ENCODE measurements around the gene ZACN.
A peak's percentile ranks its signal among the peaks of the same experiment; 100 is the strongest.

The ZACN gene

DNA sequence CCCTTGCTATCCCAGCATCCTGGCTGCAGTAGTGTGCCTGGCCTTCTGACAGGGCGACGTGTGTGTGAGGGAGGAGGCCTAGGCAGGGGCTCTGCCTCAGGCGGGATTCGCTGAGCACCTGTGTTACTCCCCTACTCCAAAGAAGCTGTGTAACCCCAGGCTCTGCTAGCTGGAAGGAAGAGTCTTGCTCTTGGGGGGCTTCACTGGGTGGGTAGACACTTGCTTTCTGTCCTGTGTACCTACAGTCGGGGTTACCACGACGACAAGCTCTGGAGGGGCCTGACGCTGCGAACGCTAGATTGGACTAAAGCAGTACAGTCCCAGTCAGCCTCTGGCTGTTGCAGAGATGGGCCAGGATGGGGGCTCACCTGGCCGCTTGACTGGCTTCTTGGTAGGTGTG is 15.1 kb downstream of the ZACN start:
- DNase-seq (ENCODE audit: low spot score) = peak; percentile 15
- TF ChIP-seq, protein P1, sequence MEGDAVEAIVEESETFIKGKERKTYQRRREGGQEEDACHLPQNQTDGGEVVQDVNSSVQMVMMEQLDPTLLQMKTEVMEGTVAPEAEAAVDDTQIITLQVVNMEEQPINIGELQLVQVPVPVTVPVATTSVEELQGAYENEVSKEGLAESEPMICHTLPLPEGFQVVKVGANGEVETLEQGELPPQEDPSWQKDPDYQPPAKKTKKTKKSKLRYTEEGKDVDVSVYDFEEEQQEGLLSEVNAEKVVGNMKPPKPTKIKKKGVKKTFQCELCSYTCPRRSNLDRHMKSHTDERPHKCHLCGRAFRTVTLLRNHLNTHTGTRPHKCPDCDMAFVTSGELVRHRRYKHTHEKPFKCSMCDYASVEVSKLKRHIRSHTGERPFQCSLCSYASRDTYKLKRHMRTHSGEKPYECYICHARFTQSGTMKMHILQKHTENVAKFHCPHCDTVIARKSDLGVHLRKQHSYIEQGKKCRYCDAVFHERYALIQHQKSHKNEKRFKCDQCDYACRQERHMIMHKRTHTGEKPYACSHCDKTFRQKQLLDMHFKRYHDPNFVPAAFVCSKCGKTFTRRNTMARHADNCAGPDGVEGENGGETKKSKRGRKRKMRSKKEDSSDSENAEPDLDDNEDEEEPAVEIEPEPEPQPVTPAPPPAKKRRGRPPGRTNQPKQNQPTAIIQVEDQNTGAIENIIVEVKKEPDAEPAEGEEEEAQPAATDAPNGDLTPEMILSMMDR (IDR thresholded peaks at IDR 0.05; ENCODE audit: borderline replicate concordance, control extremely low read depth, extremely low read depth, insufficient read depth, missing control alignments) = no peak
- in situ Hi-C loops (cut with MboI; ENCODE audit: low sequenced_read_pairs, unreplicated experiment) = no loop called here

DNA sequence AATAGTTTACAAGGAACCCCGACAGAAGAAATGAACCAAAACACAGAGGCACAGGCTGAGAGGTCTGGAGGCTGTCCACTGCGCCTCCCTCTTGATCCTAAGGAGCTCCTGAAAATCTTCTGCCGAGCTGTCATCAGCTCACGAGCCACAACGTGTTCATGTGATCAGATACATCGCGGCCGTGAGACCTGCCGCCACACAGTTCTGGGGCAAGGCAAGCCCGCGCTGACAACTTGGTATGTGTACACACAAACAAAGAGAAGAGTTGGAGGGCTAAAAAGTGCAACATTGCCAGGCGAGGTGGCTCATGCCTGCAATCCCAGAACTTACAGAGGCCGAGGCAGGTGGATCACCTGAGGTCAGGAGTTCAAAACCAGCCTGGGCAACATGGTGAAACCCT is 17.0 kb downstream of the ZACN start:
- in situ Hi-C loops (cut with MboI; ENCODE audit: low sequenced_read_pairs, unreplicated experiment) = no loop called here
- DNase-seq (ENCODE audit: low spot score) = no peak
- TF ChIP-seq, protein P1 (IDR thresholded peaks at IDR 0.05; ENCODE audit: borderline replicate concordance, control extremely low read depth, extremely low read depth, insufficient read depth, missing control alignments) = no peak

DNA sequence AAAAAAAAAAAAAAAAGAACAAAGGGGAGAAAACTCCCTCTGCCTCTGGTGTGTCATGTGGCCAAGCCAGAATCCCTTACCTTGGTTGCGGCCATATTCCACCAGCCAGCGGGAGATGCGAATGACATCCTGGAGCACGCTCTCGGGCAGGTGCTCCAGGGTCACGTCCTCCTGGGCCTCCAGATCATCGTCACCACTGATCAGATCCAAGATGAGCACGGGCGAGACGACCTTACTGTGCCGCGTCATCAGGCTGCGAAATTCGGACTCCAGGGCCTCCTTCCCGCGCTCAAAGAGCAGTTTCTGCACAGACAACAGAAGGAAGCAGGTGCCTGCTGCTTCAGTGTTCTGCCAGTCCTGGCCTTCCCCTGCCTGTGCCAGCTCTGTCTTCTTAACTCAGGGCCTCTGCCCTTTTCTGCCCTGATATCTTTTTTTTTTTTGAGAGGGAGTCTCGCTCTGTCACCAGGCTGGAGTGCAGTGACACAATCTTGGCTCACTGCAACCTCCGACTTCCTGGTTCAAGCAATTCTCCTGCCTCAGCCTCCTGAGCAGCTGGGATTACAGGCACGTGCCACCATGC is 18.8 kb downstream of the ZACN start:
- TF ChIP-seq, protein P1 (IDR thresholded peaks at IDR 0.05; ENCODE audit: borderline replicate concordance, control extremely low read depth, extremely low read depth, insufficient read depth, missing control alignments) = no peak
- DNase-seq (ENCODE audit: low spot score) = no peak
- in situ Hi-C loops (cut with MboI; ENCODE audit: low sequenced_read_pairs, unreplicated experiment) = no loop called here

DNA sequence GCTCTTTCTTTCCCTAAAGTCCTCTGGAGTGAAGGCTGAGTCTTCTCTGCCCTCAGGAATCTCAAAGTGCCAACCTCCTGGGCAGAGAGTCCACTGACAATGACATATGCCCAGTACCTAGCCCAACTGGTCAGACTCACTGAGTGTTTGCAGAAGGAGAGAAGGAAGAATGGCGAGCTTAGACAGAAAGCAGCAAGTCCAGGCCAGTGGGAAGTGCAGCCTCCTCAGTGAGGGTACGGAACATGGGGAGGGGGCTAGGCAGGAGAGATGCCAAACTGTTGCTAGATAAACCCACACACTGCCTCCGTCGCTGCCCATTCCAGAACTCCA is 23.9 kb downstream of the ZACN start:
- in situ Hi-C loops (cut with MboI; ENCODE audit: low sequenced_read_pairs, unreplicated experiment) = no loop called here
- TF ChIP-seq, protein P1 (IDR thresholded peaks at IDR 0.05; ENCODE audit: borderline replicate concordance, control extremely low read depth, extremely low read depth, insufficient read depth, missing control alignments) = no peak
- no peak for DNase-seq (ENCODE audit: low spot score)

DNA sequence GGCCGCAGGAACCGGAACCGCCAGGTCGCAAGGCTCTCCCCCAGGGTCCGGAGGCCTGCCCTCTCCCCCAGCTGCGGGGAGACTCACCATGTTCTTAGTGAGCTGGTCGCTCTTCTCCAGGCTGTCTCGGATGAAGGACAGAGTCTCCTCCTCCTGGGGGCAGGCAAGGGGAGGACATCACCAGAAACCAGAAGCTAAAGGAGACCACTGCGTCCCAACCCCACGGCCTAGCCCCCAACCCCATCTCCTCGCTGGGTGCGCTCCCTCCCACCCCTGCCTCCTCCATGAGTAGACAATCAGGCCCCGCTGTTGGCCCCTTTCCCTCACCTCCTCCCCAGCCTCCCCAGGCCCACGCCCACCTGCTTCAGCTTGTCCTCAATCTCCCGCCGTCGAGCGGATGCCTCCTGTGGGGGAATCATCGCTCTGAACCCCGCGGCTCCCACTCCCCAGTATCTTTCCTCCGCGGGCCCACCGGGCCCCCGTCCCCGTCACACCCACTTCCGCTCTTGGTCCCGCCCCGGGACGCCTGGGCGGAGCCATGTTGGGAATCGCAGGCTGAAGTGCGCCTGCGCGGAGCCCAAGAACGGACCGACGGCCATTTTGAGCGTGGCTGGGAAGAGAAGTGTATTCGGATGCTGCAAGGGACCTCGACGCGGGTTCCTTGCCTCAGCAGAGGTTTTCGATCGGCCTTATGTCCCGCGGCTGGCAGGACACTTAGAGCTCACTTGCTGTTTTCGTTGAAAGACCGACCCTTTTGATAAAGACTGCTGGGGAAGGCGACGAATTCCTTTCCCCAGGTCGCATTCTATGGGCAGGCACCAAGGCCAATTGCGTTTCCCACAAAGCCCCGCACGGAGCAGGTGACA is 24.5 kb downstream of the ZACN start, which contains the start of gene EXOC7:
Gene EXOC7 (minus strand): TSS at position 514 of the 866 bp plus-strand sequence. CDS start 95 bp downstream, at position 419.
- DNase-seq (ENCODE audit: low spot score) = peak; percentile 99
- in situ Hi-C loops (cut with MboI; ENCODE audit: low sequenced_read_pairs, unreplicated experiment) = no loop called here
- TF ChIP-seq, protein P1 (IDR thresholded peaks at IDR 0.05; ENCODE audit: borderline replicate concordance, control extremely low read depth, extremely low read depth, insufficient read depth, missing control alignments) = no peak

DNA sequence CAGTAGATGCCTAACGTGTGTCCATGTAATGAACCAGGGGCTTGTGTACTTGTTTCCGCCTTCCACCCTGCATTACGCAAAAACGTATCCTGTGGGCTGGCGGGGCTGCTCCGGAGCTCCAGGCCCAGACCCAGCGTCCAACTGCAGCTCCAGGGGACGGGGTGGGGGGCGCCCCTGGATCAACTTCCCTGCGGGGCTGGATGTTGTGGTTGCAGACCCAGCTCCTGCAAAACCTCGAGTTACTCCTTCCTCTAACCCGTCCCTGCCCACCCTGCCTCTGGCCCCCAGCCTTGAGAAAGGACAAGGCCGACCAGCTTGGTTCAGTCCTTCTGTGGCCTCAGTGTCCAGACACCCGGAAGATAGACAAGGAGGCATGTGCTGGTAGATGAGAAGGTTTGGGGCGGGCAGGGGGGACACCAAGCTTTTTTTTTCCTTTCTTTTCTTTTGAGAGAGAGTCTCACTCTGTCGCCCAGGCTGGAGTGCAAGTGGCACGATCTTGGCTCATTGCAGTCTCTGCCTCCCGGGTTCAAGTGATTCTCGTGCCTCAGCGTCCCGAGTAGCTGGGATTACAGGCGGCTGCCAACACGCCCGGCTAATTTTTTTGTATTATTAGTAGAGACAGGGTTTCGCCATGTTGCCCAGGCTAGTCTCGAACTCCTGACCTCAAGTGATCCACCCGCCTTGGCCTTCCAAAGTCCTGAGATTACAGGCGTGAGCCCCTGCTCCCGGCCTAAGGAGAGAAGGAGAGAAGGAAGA is 25.3 kb downstream of the ZACN start:
- DNase-seq (ENCODE audit: low spot score) = no peak
- TF ChIP-seq, protein P1 (IDR thresholded peaks at IDR 0.05; ENCODE audit: borderline replicate concordance, control extremely low read depth, extremely low read depth, insufficient read depth, missing control alignments) = no peak
- in situ Hi-C loops (cut with MboI; ENCODE audit: low sequenced_read_pairs, unreplicated experiment) = no loop called here
